Dendritic cell treated with granulocyte-macrophage colony-stimulating factor and Interleukin-4, amounts not matched to agents 40 ng/mL and 50 ng/mL, for 4 days (primary cell): ENCODE data around the gene SLC7A4.
"Not testable (repeated sequence)": the region's sequence is repeated elsewhere in the genome, so short reads cannot be mapped to it uniquely, and the experiment has no call there.

Experiments used
- H3K27ac Mint-ChIP-seq: one replicate; pipeline ENCODE4 v1.8.0; 2022; ENCODE audit warnings: mild to moderate bottlenecking, mixed read lengths
- H3K27me3 Mint-ChIP-seq: one replicate; pipeline ENCODE4 v1.8.0; 2022; ENCODE audit warnings: mild to moderate bottlenecking, mixed read lengths
- H3K36me3 Mint-ChIP-seq: one replicate; pipeline ENCODE4 v1.8.0; 2022; ENCODE audit warnings: low read depth, mixed read lengths
- H3K4me1 Mint-ChIP-seq: one replicate; pipeline ENCODE4 v1.8.0; 2022; ENCODE audit warnings: low read depth, mixed read lengths
- H3K4me3 Mint-ChIP-seq: one replicate; pipeline ENCODE4 v1.8.0; 2022; ENCODE audit warnings: mild to moderate bottlenecking, moderate library complexity, mixed read lengths
- H3K9me3 Mint-ChIP-seq: one replicate; pipeline ENCODE4 v1.8.0; 2022; ENCODE audit warnings: mixed read lengths
- intact Hi-C: fragments of 100-400 bp; cut with micrococcal nuclease; formaldehyde crosslinking; loops from one replicate; pipeline ENCODE4 v1.15.0; 2022

SLC7A4 gene

GRCh38 chr22:21032037-21032867, at the start of gene SLC7A4:
SLC7A4 (minus strand) TSS chr22:21032561; CDS start chr22:21031812, 749 bp downstream.
- H3K4me1 Mint-ChIP-seq: peaks cover under 1% of the 10 kb centered on the region
- H3K4me3 Mint-ChIP-seq: no peak within 1 kb of the TSS
- intact Hi-C loops: no loop called here
- no peak within 1 kb of the TSS for H3K27ac Mint-ChIP-seq
- no peaks in the 10 kb centered on the region for H3K9me3 Mint-ChIP-seq
- H3K27me3 Mint-ChIP-seq: peaks cover 40% of the 10 kb centered on the region
- H3K36me3 Mint-ChIP-seq: no peaks in the 10 kb centered on the region

DNA sequence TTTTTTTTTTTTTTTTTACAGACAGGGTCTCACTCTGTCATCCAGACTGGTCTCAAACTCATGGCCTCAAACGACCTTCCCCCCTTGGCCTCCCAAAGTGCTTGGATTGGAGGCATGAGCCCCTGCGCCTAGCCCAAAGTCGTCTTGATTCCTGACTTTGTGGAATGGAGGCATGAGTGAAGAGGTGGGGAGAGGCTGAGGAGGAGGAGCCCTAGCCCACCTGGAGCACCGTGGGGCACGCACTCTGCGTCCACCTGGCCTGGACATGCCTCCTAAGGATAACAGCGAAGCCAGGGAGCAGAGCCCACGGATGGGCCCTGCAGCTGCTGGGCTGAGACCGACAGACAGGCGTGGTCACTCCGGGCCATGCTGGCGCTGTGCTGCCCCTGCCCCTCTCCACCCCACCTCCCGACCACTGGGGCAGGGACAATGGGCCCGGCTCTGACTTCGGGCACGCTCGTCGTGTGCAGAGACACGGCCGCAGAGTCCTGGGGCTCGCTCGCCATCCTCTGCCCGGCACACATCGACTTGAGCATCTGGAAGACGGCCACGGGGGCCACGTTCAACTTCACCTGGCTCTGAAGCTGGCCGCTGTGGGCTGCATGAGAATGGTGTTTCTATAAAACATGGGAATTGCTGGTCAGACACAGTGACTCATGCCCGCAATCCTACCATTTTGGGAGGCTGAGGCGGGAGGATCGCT, 48.2 kb upstream of the SLC7A4 start:
- H3K27ac Mint-ChIP-seq: no peak overlapping the region
- no peaks in the 10 kb centered on the region for H3K9me3 Mint-ChIP-seq
- peaks cover 3% of the 10 kb centered on the region for H3K27me3 Mint-ChIP-seq
- no peaks in the 10 kb centered on the region for H3K4me1 Mint-ChIP-seq
- intact Hi-C loops: no loop called here
- no peak overlapping the region for H3K4me3 Mint-ChIP-seq
- H3K36me3 Mint-ChIP-seq: no peaks in the 10 kb centered on the region

- intact Hi-C loops: no loop called here
- Mint-ChIP-seq H3K36me3 (no peaks in the 10 kb centered on the region), H3K4me3 (no peak overlapping the region), H3K27me3 (peaks cover 3% of the 10 kb centered on the region), H3K4me1 (no peaks in the 10 kb centered on the region), H3K27ac (no peak overlapping the region), H3K9me3 (no peaks in the 10 kb centered on the region)
Measured at GRCh38 chr22:21079493-21079892, 47.1 kb upstream of the SLC7A4 start.

GRCh38 chr22:21078916-21079315, 46.6 kb upstream of the SLC7A4 start:
- H3K36me3 Mint-ChIP-seq: no peaks in the 10 kb centered on the region
- peaks cover 3% of the 10 kb centered on the region for H3K27me3 Mint-ChIP-seq
- no peak overlapping the region for H3K27ac Mint-ChIP-seq
- intact Hi-C loops: no loop called here
- H3K4me3 Mint-ChIP-seq: no peak overlapping the region
- peaks cover 3% of the 10 kb centered on the region for H3K4me1 Mint-ChIP-seq
- H3K9me3 Mint-ChIP-seq: no peaks in the 10 kb centered on the region

GRCh38 chr22:21077884-21078508, 45.6 kb upstream of the SLC7A4 start:
- intact Hi-C loops: no loop called here
- Mint-ChIP-seq H3K4me3 (no peak overlapping the region), H3K36me3 (no peaks in the 10 kb centered on the region), H3K4me1 (peaks cover 12% of the 10 kb centered on the region), H3K27me3 (peaks cover 3% of the 10 kb centered on the region), H3K9me3 (no peaks in the 10 kb centered on the region), H3K27ac (no peak overlapping the region)

DNA sequence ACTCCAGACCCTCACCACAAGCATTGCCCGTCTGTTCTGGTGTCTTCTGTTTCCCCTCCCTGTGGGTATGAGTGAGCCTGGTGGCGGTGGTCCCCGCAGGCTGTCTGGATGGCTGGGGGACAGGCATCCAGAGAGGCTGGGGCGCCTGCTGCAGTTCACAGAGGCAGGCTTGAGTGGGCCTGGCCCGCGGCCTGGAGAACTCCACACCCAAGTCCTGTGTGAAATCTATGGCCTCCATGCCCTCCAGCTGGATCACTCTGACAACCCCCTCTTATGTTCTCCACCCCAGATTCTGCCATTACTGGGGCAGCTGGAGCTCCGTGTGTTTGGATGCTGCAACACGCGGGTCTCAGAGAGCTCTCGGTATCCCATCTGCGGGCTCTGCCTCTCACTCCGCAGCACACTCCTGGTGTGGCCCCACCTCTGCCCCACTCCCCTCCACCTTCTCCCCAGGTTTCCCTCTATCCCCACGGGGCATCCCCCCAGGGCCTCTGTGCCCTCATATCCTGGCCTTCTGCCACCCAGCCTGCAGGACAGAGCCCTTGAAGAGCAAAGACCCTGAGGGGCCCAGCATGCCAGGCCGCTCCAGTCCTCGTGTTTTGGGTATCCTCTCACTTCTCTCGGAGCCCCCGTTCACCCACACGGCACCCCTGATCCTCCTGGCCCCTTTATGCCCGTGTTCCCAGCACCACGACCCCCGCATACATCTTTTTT, 44.7 kb upstream of the SLC7A4 start:
- Mint-ChIP-seq H3K27me3 (peaks cover 8% of the 10 kb centered on the region), H3K4me3 (no peak overlapping the region), H3K9me3 (no peaks in the 10 kb centered on the region), H3K27ac (no peak overlapping the region), H3K36me3 (no peaks in the 10 kb centered on the region), H3K4me1 (peaks cover 15% of the 10 kb centered on the region)
- intact Hi-C loops: no loop called here

- no peak overlapping the region for H3K27ac Mint-ChIP-seq
- H3K4me3 Mint-ChIP-seq: no peak overlapping the region
- H3K36me3 Mint-ChIP-seq: no peaks in the 10 kb centered on the region
- peaks cover 8% of the 10 kb centered on the region for H3K27me3 Mint-ChIP-seq
- intact Hi-C loops: no loop called here
- peaks cover 15% of the 10 kb centered on the region for H3K4me1 Mint-ChIP-seq
- no peaks in the 10 kb centered on the region for H3K9me3 Mint-ChIP-seq
Measured at GRCh38 chr22:21075516-21076138, 43.3 kb upstream of the SLC7A4 start.

GRCh38 chr22:21074102-21074715, 41.8 kb upstream of the SLC7A4 start:
- peaks cover 8% of the 10 kb centered on the region for H3K27me3 Mint-ChIP-seq
- H3K4me3 Mint-ChIP-seq: no peak overlapping the region
- no peaks in the 10 kb centered on the region for H3K9me3 Mint-ChIP-seq
- H3K27ac Mint-ChIP-seq: no peak overlapping the region
- no peaks in the 10 kb centered on the region for H3K36me3 Mint-ChIP-seq
- intact Hi-C loops: no loop called here
- H3K4me1 Mint-ChIP-seq: peaks cover 15% of the 10 kb centered on the region

GRCh38 chr22:21073482-21073881, 41.1 kb upstream of the SLC7A4 start:
- no peak overlapping the region for H3K4me3 Mint-ChIP-seq
- intact Hi-C loops: no loop called here
- peaks cover 8% of the 10 kb centered on the region for H3K27me3 Mint-ChIP-seq
- no peaks in the 10 kb centered on the region for H3K36me3 Mint-ChIP-seq
- H3K27ac Mint-ChIP-seq: no peak overlapping the region
- H3K9me3 Mint-ChIP-seq: no peaks in the 10 kb centered on the region
- peaks cover 15% of the 10 kb centered on the region for H3K4me1 Mint-ChIP-seq

DNA sequence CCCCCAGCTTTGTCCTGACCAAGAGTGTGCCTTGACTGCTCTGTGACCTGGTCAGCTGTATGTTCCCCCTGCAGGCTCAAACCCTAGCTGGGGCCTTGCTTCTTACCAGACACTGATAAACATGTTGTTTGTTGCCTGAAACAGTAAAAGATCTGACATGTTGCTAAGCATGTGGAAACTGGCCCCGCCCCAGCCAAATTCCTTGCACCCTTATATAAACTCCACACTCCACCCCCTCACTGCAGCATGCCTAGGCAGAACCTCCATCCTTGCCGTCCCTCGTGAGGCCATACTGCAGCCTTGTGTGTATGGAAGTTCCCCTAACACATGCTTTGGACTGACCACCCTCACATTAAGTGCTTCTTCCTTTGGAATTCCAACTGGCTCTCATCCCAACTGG, 40.7 kb upstream of the SLC7A4 start:
- no peak overlapping the region for H3K27ac Mint-ChIP-seq
- H3K4me1 Mint-ChIP-seq: peaks cover 15% of the 10 kb centered on the region
- H3K36me3 Mint-ChIP-seq: no peaks in the 10 kb centered on the region
- peaks cover 7% of the 10 kb centered on the region for H3K27me3 Mint-ChIP-seq
- H3K9me3 Mint-ChIP-seq: no peaks in the 10 kb centered on the region
- no peak overlapping the region for H3K4me3 Mint-ChIP-seq
- intact Hi-C loops: no loop called here

GRCh38 chr22:21071796-21072195, 39.4 kb upstream of the SLC7A4 start:
- intact Hi-C loops, H3K9me3 Mint-ChIP-seq, H3K36me3 Mint-ChIP-seq, H3K27me3 Mint-ChIP-seq, H3K27ac Mint-ChIP-seq, H3K4me3 Mint-ChIP-seq: not testable (repeated sequence)
- peaks cover 15% of the 10 kb centered on the region for H3K4me1 Mint-ChIP-seq

DNA sequence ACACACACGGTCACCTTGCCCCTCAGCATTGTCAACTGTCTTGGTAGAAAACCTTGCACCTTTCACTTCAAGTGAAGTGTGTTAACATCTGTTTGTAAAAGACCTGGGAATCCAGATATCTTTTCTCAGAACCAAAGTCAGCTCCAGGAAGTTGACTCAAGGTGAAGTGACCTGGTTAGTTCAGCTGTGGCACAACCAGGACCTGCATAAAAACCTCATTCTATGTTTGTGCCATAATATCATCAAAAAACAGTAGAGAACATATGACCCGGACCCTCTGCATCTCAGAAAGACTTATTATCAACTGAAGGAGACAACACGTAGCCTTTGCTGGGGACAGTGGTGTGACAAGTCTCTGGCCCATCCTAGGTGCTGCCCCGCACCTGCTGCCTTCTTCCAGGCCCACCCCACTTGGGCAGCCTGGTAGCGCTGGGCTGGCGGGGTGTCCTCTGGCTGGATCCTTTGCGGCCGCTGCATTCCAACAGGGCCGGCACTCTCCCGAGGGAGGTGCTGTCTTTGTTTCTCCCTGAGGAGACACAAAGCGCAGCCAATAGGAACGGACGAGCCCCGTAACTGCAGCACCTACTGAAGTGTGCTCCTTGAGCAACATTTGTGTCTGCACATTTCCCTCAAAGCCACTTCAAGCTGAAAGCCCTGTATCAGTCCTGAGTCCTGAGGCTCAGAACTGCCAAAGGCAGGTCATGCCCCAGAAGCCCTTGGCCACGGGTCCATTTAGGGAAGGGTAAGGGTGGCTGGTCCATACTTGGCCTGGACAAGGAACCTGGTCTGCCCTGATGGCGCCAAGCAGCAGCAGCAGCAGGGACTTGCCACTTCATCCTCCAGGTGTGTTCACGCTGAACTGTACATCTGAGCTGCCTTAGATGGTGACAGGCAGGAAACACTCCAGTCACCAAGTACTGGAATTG, 38.6 kb upstream of the SLC7A4 start:
- no peak overlapping the region for H3K27ac Mint-ChIP-seq
- H3K9me3 Mint-ChIP-seq: no peaks in the 10 kb centered on the region
- peaks cover 15% of the 10 kb centered on the region for H3K4me1 Mint-ChIP-seq
- no peaks in the 10 kb centered on the region for H3K36me3 Mint-ChIP-seq
- no peak overlapping the region for H3K4me3 Mint-ChIP-seq
- intact Hi-C loops: no loop called here
- peaks cover 5% of the 10 kb centered on the region for H3K27me3 Mint-ChIP-seq
